Ishikawa (cell line): ENCODE results near the gene OR51B5.

Source experiments
- CEBPB ChIP-seq: IDR thresholded peaks from 2 replicates; pipeline ENCODE4 v1.6.1; 2012
- CREB1 ChIP-seq: IDR thresholded peaks from 2 replicates; pipeline ENCODE4 v1.6.1; 2012; ENCODE audit warnings: low read depth
- EGR1 ChIP-seq: IDR thresholded peaks from 2 replicates; pipeline ENCODE4 v1.6.1; 2012
- EP300 ChIP-seq: IDR thresholded peaks from 2 replicates; pipeline ENCODE4 v1.6.1; 2012; ENCODE audit warnings: borderline replicate concordance
- FOXM1 ChIP-seq: IDR thresholded peaks from 2 replicates; pipeline ENCODE4 v1.6.1; 2012; ENCODE audit warnings: low read depth, borderline replicate concordance
- NFIC ChIP-seq: IDR thresholded peaks from 2 replicates; pipeline ENCODE4 v1.6.1; 2012
- RAD21 ChIP-seq: IDR thresholded peaks from 2 replicates; pipeline ENCODE4 v1.6.1; 2012; ENCODE audit warnings: low read depth
- TAF1 ChIP-seq: IDR thresholded peaks from 2 replicates; pipeline ENCODE4 v1.6.1; 2012; ENCODE audit warnings: low read depth, mild to moderate bottlenecking
- TCF12 ChIP-seq: IDR thresholded peaks from 2 replicates; pipeline ENCODE4 v1.6.1; 2012; ENCODE audit warnings: low read depth
- TEAD4 ChIP-seq: IDR thresholded peaks from 2 replicates; pipeline ENCODE4 v1.6.1; 2012
- YY1 ChIP-seq: IDR thresholded peaks from 2 replicates; pipeline ENCODE4 v1.6.1; 2012; ENCODE audit warnings: low read depth
- ZBTB7A ChIP-seq: IDR thresholded peaks from 2 replicates; pipeline ENCODE4 v1.6.1; 2012; ENCODE audit warnings: low read depth
- TF ChIP-seq, protein P1 (sequence below): IDR thresholded peaks from 2 replicates; pipeline ENCODE4 v1.6.1; 2012
- TF ChIP-seq, protein P2 (sequence below): IDR thresholded peaks from 2 replicates; pipeline ENCODE4 v1.6.1; 2012
- TF ChIP-seq, protein P3 (sequence below): IDR thresholded peaks from 2 replicates; pipeline ENCODE4 v1.6.1; 2012; ENCODE audit warnings: low read depth, mild to moderate bottlenecking

Gene OR51B5

DNA sequence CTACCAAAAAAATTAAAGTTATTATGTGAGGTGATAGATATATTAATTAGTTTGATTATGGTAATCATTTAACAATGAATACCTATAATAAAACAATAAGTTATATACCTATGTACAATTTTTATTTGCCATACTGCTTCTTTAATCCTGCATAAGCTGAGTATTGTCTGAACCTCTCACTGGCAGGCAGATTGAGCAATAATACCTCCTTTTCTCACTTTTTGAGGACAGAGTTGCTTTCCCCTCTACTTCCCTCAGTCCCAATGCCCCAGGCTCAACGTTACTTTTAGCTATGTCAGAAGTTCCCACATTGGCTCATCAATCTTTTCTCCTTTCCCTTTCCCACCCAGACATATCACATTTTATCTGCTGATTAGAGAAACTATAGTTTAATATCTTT lies 6.2 kb upstream of the OR51B5 start:
- TF ChIP-seq ZBTB7A (no peak), CREB1 (no peak), YY1 (no peak), RAD21 (no peak), CEBPB (no peak), TEAD4 (no peak), EP300 (no peak), TAF1 (no peak), NFIC (no peak), EGR1 (no peak), TCF12 (no peak)
- TF ChIP-seq, protein P1, sequence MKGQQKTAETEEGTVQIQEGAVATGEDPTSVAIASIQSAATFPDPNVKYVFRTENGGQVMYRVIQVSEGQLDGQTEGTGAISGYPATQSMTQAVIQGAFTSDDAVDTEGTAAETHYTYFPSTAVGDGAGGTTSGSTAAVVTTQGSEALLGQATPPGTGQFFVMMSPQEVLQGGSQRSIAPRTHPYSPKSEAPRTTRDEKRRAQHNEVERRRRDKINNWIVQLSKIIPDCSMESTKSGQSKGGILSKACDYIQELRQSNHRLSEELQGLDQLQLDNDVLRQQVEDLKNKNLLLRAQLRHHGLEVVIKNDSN: no peak
- TF ChIP-seq, protein P2, sequence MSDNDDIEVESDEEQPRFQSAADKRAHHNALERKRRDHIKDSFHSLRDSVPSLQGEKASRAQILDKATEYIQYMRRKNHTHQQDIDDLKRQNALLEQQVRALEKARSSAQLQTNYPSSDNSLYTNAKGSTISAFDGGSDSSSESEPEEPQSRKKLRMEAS: no peak
- TF ChIP-seq, protein P3, sequence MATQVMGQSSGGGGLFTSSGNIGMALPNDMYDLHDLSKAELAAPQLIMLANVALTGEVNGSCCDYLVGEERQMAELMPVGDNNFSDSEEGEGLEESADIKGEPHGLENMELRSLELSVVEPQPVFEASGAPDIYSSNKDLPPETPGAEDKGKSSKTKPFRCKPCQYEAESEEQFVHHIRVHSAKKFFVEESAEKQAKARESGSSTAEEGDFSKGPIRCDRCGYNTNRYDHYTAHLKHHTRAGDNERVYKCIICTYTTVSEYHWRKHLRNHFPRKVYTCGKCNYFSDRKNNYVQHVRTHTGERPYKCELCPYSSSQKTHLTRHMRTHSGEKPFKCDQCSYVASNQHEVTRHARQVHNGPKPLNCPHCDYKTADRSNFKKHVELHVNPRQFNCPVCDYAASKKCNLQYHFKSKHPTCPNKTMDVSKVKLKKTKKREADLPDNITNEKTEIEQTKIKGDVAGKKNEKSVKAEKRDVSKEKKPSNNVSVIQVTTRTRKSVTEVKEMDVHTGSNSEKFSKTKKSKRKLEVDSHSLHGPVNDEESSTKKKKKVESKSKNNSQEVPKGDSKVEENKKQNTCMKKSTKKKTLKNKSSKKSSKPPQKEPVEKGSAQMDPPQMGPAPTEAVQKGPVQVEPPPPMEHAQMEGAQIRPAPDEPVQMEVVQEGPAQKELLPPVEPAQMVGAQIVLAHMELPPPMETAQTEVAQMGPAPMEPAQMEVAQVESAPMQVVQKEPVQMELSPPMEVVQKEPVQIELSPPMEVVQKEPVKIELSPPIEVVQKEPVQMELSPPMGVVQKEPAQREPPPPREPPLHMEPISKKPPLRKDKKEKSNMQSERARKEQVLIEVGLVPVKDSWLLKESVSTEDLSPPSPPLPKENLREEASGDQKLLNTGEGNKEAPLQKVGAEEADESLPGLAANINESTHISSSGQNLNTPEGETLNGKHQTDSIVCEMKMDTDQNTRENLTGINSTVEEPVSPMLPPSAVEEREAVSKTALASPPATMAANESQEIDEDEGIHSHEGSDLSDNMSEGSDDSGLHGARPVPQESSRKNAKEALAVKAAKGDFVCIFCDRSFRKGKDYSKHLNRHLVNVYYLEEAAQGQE: no peak

DNA sequence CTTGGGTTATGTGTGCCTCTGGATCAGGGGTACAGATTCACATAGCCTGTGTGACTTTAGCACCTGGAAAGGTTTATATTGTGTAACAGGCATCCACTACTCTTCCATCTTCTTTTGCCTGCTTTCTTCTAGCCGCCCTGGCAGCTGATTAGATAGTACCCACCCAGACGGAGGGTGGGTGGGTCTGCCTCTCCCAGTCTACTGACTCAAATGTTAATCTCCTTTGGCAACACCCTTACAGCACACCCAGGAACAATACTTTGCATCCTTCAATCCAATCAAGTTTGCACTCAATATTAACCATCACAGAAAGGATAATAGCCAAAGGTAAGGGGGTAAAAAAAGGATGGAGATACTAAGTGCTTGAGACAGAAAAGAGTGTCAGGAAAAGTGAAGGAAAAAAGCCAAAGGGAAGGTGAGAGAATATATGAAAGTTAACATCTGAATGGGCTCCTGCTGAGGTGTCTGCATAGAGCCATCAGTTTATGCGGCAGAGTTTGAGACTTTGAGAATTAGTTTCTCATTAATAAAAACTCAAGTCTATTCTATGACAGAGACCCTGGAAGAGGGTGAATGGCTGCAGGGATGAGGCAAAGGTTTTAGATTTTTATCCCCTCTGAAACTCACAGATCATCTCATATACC lies 5.3 kb upstream of the OR51B5 start:
- TF ChIP-seq CEBPB (no peak), YY1 (no peak), EP300 (no peak), FOXM1 (no peak), ZBTB7A (no peak), RAD21 (no peak), TEAD4 (no peak), CREB1 (no peak), EGR1 (no peak), NFIC (no peak), TAF1 (no peak), TCF12 (no peak)
- TF ChIP-seq, protein P1: no peak
- TF ChIP-seq, protein P2: no peak
- TF ChIP-seq, protein P3: no peak

DNA sequence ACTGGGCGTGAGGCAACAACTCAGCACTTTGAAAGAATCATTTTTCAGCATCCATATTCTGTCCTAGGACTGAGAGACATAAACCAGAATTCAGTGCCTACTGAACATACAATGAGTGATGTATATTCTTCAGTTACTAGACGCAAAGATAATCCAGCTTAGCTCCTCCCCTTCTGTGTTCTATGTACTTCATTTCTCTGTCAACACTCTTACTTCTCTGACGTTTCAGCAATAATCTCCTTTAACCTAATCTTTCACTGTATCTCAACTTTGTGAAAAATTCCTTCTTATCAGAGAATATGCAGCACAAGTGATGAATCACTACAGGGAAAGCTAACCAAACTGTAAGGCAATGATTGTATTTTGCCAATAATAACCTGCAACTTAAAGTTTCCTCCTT lies 2.5 kb upstream of the OR51B5 start:
- TF ChIP-seq CEBPB (no peak), YY1 (no peak), TAF1 (no peak), EGR1 (no peak), RAD21 (no peak), ZBTB7A (no peak), FOXM1 (no peak), EP300 (no peak), TCF12 (no peak), CREB1 (no peak), TEAD4 (no peak), NFIC (no peak)
- TF ChIP-seq, protein P2: no peak
- TF ChIP-seq, protein P1: no peak
- TF ChIP-seq, protein P3: no peak
